HepG2 (cell line): Measurements from ENCODE around the gene RMI2. TPM values are rescaled to one million over a fixed set of nuclear protein-coding genes. Genes with fewer than 3 reads are reported as not detected.
A peak's percentile ranks its signal among the peaks of the same experiment; 100 is the strongest.

ENCODE experiments used
- ATAC-seq: fragments of 200-7000 bp; cut with Tn5 transposase; 3 replicates; pipeline ENCODE4 v1.9.1; 2020; ENCODE audit warnings: mild to moderate bottlenecking, moderate library complexity
- BruUV-seq: library from RNA; stranded (reverse); fragments of 400-500 nt; replicated peaks from 2 replicates; lab custom pipeline; 2021; lab: Mats Ljungman, UMichigan
- CTCF ChIA-PET: fragments of 300-600 bp; formaldehyde crosslinking; extraction: SDS; loops from one replicate; lab custom pipeline; 2021; ENCODE audit warnings: low total read pairs, inconsistent platforms, low intra/inter-chr PET ratio; lab: Yijun Ruan, JAX
- POLR2A ChIA-PET: fragments of 350-600 bp; sonication (Branson Sonifier 250); formaldehyde crosslinking; loops from one replicate; lab custom pipeline; 2020; ENCODE audit warnings: antibody characterized with exemption, inconsistent platforms; lab: Yijun Ruan, JAX
- DNase-seq: peaks from one replicate; pipeline ENCODE4 v3.0.0-alpha.2; 2015; ENCODE audit warnings: low spot score
- FAIRE-seq: peaks from 3 replicates; lab custom pipeline; 2011; peaks lifted over from hg19 to GRCh38; lab: Jason Lieb, UNC
- H2AFZ ChIP-seq: one replicate; pipeline ENCODE4 v1.6.1; 2011; ENCODE audit warnings: low read length, inconsistent platforms
- H3K27ac ChIP-seq: fragments of 300-600 bp; 3 replicates; pipeline ENCODE4 v1.8.0; 2011; ENCODE audit warnings: mixed run types, mild to moderate bottlenecking, mixed read lengths, low read length, inconsistent platforms; ENCODE audit not compliant: insufficient read depth; ENCODE audit errors: extremely low read length
- H3K27me3 ChIP-seq, 2 experiments: fragments of 200-600 bp in 1 of 2; 2 replicates in 1 of 2; 3 replicates in 1 of 2; pipeline versions ENCODE4 v1.6.0 to v1.8.0; 2011; ENCODE audit warnings: low read length in 2 of 2, mild to moderate bottlenecking in 2 of 2, moderate library complexity in 2 of 2, inconsistent platforms in 1 of 2; ENCODE audit not compliant: insufficient read depth in 2 of 2, control insufficient read depth in 1 of 2
- H3K36me3 ChIP-seq, 2 experiments: fragments of 200-600 bp in 1 of 2; replicated peaks in 1 of 2; 2 replicates in 1 of 2; 3 replicates in 1 of 2; pipeline versions ENCODE4 v1.5.1 to v1.8.0; 2011; ENCODE audit warnings: low read length in 2 of 2, inconsistent platforms in 1 of 2; ENCODE audit not compliant: insufficient read depth in 2 of 2, control insufficient read depth in 1 of 2
- H3K4me1 ChIP-seq: 2 replicates; pipeline ENCODE4 v1.5.1; 2012; ENCODE audit warnings: low read length, inconsistent platforms; ENCODE audit not compliant: insufficient read depth
- H3K4me2 ChIP-seq: 2 replicates; pipeline ENCODE4 v1.6.0; 2011; ENCODE audit warnings: low read depth, low read length, inconsistent platforms
- H3K4me3 ChIP-seq, 3 experiments: fragments of 200-600 bp in 1 of 3; sonication (generic), shearing (Covaris generic) in 1 of 3; replicated peaks in 1 of 3; 2 replicates each; pipeline ENCODE4 v1.5.1; 2011 to 2016; ENCODE audit warnings: low read length in 3 of 3, inconsistent platforms in 2 of 3, low read depth in 2 of 3, mild to moderate bottlenecking in 2 of 3, control low read depth in 1 of 3, mixed read lengths in 1 of 3; ENCODE audit not compliant: insufficient read depth in 1 of 3
- H3K79me2 ChIP-seq: one replicate; pipeline ENCODE4 v1.6.1; 2011; ENCODE audit warnings: low read length, inconsistent platforms; ENCODE audit not compliant: insufficient read depth
- H3K9ac ChIP-seq: 2 replicates; pipeline ENCODE4 v1.6.0; 2011; ENCODE audit warnings: mild to moderate bottlenecking, low read depth, low read length, inconsistent platforms; ENCODE audit not compliant: insufficient read depth
- H3K9me3 ChIP-seq: 2 replicates; pipeline ENCODE4 v1.5.1; 2012; ENCODE audit warnings: mild to moderate bottlenecking, low read length
- H4K20me1 ChIP-seq: 2 replicates; pipeline ENCODE4 v1.6.0; 2011; ENCODE audit warnings: inconsistent platforms, mild to moderate bottlenecking, low read length, moderate library complexity; ENCODE audit not compliant: insufficient read depth
- DBP ChIP-seq: sonication (generic); formaldehyde crosslinking; IDR thresholded peaks from 2 replicates; pipeline ENCODE4 v1.4.0; 2020; ENCODE audit warnings: missing genetic modification reagents; ENCODE audit errors: not compliant biosample characterization
- IKZF4 ChIP-seq: sonication (generic); formaldehyde crosslinking; IDR thresholded peaks from 2 replicates; pipeline ENCODE4 v1.5.1; 2020; ENCODE audit warnings: borderline replicate concordance, mild to moderate bottlenecking, low read depth, missing genetic modification reagents; ENCODE audit errors: not compliant biosample characterization
- SRF ChIP-seq: IDR thresholded peaks from 2 replicates; pipeline ENCODE4 v1.6.1; 2011; ENCODE audit warnings: mild to moderate bottlenecking, low read depth, low read length, moderate library complexity
- SSRP1 ChIP-seq: IDR thresholded peaks from 2 replicates; pipeline ENCODE4 v1.6.1; 2016; ENCODE audit warnings: control low read depth
- TBX2 ChIP-seq: sonication (generic); formaldehyde crosslinking; IDR thresholded peaks from 2 replicates; pipeline ENCODE4 v1.5.0; 2020; ENCODE audit warnings: missing genetic modification reagents, mild to moderate bottlenecking, borderline replicate concordance
- ZFY ChIP-seq: sonication (generic); formaldehyde crosslinking; IDR thresholded peaks from 2 replicates; pipeline ENCODE4 v1.4.0; 2020; ENCODE audit warnings: missing genetic modification reagents
- ZNF383 ChIP-seq: sonication (generic); formaldehyde crosslinking; IDR thresholded peaks from 2 replicates; pipeline ENCODE4 v1.4.0; 2020; ENCODE audit warnings: missing genetic modification reagents, mild to moderate bottlenecking, borderline replicate concordance
- ZNF687 ChIP-seq: sonication (generic); formaldehyde crosslinking; IDR thresholded peaks from 2 replicates; pipeline ENCODE4 v1.5.1; 2020; ENCODE audit warnings: mild to moderate bottlenecking, missing genetic modification reagents, moderate library complexity
- WGBS: methylation state at CpG from one replicate; pipeline ENCODE4 v1.1.6; 2017; ENCODE audit warnings: low lambda C conversion rate; 5-methylcytosine and 5-hydroxymethylcytosine counted together
- in situ Hi-C: cut with HindIII; loops from 2 replicates; pipeline ENCODE4 v1.10.0; 2017; ENCODE audit warnings: low pct_unique_long_range_greater_than_20kb; ENCODE audit not compliant: extremely low pct_ligation_motif_present
- intact Hi-C: fragments of 100-400 bp; cut with micrococcal nuclease; formaldehyde crosslinking; loops from one replicate; pipeline ENCODE4 v1.10.0; 2022; ENCODE audit not compliant: unreplicated experiment
- polyA plus RNA-seq, 8 experiments: library from polyadenylated mRNA; depleted of rRNA in 3 of 8; stranded (reverse) in 7 of 8; unstranded in 1 of 8; fragments of >200 nt; fragmentation: Illumina TruSeq in 4 of 8; extraction: Trizol in 4 of 8; gene quantifications; 2 replicates each; pipeline versions ENCODE4 v1.2.1 to v1.2.3, GENCODE V29; 2011 to 2016; ENCODE audit warnings: low read depth in 4 of 8, missing spikeins in 1 of 8, mixed read lengths in 1 of 8; ENCODE audit not compliant: insufficient read depth in 1 of 8
- total RNA-seq, 5 experiments: library from RNA; depleted of rRNA; stranded (reverse); fragments of >200 nt; fragmentation: Illumina TruSeq; extraction: Trizol; gene quantifications; 2 replicates each; pipeline ENCODE4 v1.2.3, GENCODE V29; 2016; ENCODE audit warnings: low read depth in 1 of 5

The RMI2 gene
- total and polyA plus RNA-seq, 2 of the 13 experiments (the other 11 are each of a cell fraction or from before 2014, with no cell fraction given) = 24.5 to 55.7 TPM

GRCh38 chr16:11389631-11390565, 44.6 kb downstream of the RMI2 start:
- H3K27me3 ChIP-seq = peaks cover 51 to 94% of the 10 kb centered on the region in 2 experiments
- H2AFZ ChIP-seq = no peak overlapping the region
- H4K20me1 ChIP-seq = no peaks in the 10 kb centered on the region
- DNase-seq (no peak), ATAC-seq (no peak)
- H3K9ac ChIP-seq = no peak overlapping the region
- intact Hi-C loops = no loop called here
- H3K9me3 ChIP-seq = no peaks in the 10 kb centered on the region
- POLR2A ChIA-PET = interaction anchor here (0.6 to 4.1 kb wide), 3 partner anchors 18 to 408 kb away, joined by 3 to 31 read pairs (median 3); partner anchors contain the start of gene SOCS1
- CTCF ChIA-PET = no interaction called here
- no TSS peak for BruUV-seq
- no peak overlapping the region for H3K27ac ChIP-seq
- H3K79me2 ChIP-seq = no peaks in the 10 kb centered on the region
- H3K4me1 ChIP-seq = peaks cover 41% of the 10 kb centered on the region
- TF ChIP-seq IKZF4 (CRISPR knock-in tag) = no peak
- no peak for TF ChIP-seq SRF
- peak; percentile 18; the same call in 1 of the 2 replicates for TF ChIP-seq ZNF687
- no peak for TF ChIP-seq DBP
- TF ChIP-seq TBX2 = no peak
- 0 out of 2 replicates have a peak, but pooled peaks have one; percentile 5 for TF ChIP-seq ZFY
- TF ChIP-seq ZNF383 (CRISPR knock-in tag) = no peak
- no peak for TF ChIP-seq SSRP1 (CRISPR knock-in tag)
- TF ChIP-seq, all 625 proteins: peak for 2
- in situ Hi-C loops = loop anchor here (10.0 kb wide), 1 partner anchor 325 kb away; no protein-coding TSS in a partner anchor
- FAIRE-seq = no peak
- H3K36me3 ChIP-seq = no peaks in the 10 kb centered on the region
- no peak overlapping the region for H3K4me3 ChIP-seq
- no peak overlapping the region for H3K4me2 ChIP-seq
- WGBS = 42% methylated on average over 25 of the region's 27 CpGs
